Muscle of arm (tissue), 12 donors: ENCODE results near the gene CEP89. TPM values are rescaled to one million over a fixed set of nuclear protein-coding genes. Genes with fewer than 3 reads are reported as not detected.
"Not testable (repeated sequence)": the region's sequence is repeated elsewhere in the genome, so short reads cannot be mapped to it uniquely, and the experiment has no call there.

ENCODE experiments used
- DNase-seq: peaks from one replicate; pipeline ENCODE4 v3.0.0-alpha.2; 2013
- polyA plus RNA-seq, 12 donors: library from polyadenylated mRNA; unstranded; fragments of 120-200 nt; gene quantifications; one replicate each; pipeline ENCODE4 v1.2.1, GENCODE V29; 2013; ENCODE audit not compliant: insufficient read length in 12 of 12

CEP89 gene
- polyA plus RNA-seq, 12 donors: 16.9 to 31.0 (median 18.8) TPM; not detected in 1

GRCh38 chr19:32971012-32971595 is 654 bp downstream of the CEP89 start:
- no peak for DNase-seq

- no peak for DNase-seq
These were observed 2.2 kb downstream of the CEP89 start for GRCh38 chr19:32969549-32969948.

GRCh38 chr19:32966750-32967149 is 5.0 kb downstream of the CEP89 start:
- no peak for DNase-seq

GRCh38 chr19:32945260-32945659 is 26.5 kb downstream of the CEP89 start:
- DNase-seq: no peak

- not testable (repeated sequence) for DNase-seq
These were observed 30.5 kb downstream of the CEP89 start for GRCh38 chr19:32941273-32941672.

GRCh38 chr19:32936065-32936464 is 35.7 kb downstream of the CEP89 start:
- no peak for DNase-seq

GRCh38 chr19:32935629-32936028 is 36.1 kb downstream of the CEP89 start:
- no peak for DNase-seq

GRCh38 chr19:32933571-32933970 is 38.2 kb downstream of the CEP89 start:
- DNase-seq: no peak

- no peak for DNase-seq
These were observed 41.2 kb downstream of the CEP89 start for GRCh38 chr19:32930567-32930966.

- DNase-seq: no peak
These were observed 43.0 kb downstream of the CEP89 start for GRCh38 chr19:32928806-32929205.

GRCh38 chr19:32924200-32924599 is 47.6 kb downstream of the CEP89 start:
- DNase-seq: no peak

- no peak for DNase-seq
These were observed 50.1 kb downstream of the CEP89 start for GRCh38 chr19:32921624-32922023.

- no peak for DNase-seq
These were observed 52.4 kb downstream of the CEP89 start for GRCh38 chr19:32919365-32919764.

- DNase-seq: no peak
These were observed 54.2 kb downstream of the CEP89 start for GRCh38 chr19:32917616-32917996.

GRCh38 chr19:32916969-32917615 is 54.7 kb downstream of the CEP89 start:
- no peak for DNase-seq

GRCh38 chr19:32914879-32915660 is 56.7 kb downstream of the CEP89 start:
- no peak for DNase-seq

GRCh38 chr19:32911467-32911866 is 60.3 kb downstream of the CEP89 start:
- no peak for DNase-seq

- no peak for DNase-seq
These were observed 60.9 kb downstream of the CEP89 start for GRCh38 chr19:32910874-32911273.

GRCh38 chr19:32910094-32910493 is 61.7 kb downstream of the CEP89 start:
- no peak for DNase-seq

GRCh38 chr19:32909257-32909656 is 62.5 kb downstream of the CEP89 start:
- DNase-seq: no peak

- no peak for DNase-seq
These were observed 63.0 kb downstream of the CEP89 start for GRCh38 chr19:32908641-32909190.

GRCh38 chr19:32902448-32902847 is 69.3 kb downstream of the CEP89 start:
- no peak for DNase-seq
